HG03565 (cell line): ENCODE data around the gene GPC1.
A peak's percentile ranks its signal among the peaks of the same experiment; 100 is the strongest.

ENCODE experiments used
- ATAC-seq: cut with Tn5 transposase; IDR thresholded peaks from one replicate; pipeline ENCODE4 v1.9.1; 2021; ENCODE audit warnings: mild to moderate bottlenecking, moderate library complexity; ENCODE audit not compliant: unreplicated experiment

GPC1 gene

DNA sequence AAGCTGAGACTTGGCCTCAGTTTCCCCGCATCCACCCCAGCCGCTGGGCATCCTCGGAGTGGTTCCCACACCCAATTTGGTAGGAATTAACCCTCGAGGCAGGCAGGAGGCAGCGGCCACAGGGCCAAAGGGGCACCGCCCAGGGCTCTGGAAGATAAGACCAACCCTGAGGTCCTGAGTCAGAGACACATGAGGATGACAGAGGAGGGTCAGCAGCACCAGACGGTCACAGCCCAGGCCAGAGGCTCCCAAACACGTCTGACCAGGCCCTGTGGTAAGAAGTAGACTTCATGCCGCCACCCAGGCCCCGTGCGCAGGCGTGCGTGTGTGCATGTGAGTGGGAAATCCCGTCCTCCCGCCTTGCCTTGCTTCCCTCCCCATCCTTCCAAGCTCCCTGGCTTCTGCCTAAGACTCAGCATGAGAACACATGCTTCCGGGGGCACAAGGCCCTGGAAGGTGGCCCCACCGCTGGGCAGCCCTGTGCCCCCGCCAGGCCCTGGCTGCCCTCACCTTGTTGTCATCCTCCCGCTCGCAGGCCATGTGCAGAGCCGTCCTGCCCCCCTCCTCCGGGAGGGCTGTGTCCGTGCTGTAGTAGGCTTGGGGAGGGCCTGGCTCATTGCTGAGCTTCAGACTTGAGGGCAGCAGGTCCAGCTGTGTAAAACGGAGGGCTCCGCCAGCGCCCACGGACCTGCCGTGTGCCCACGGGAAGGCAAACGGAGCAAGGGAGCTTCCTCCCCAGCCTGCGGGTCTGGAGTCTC lies 76.1 kb downstream of the GPC1 start:
- ATAC-seq, result no peak

DNA sequence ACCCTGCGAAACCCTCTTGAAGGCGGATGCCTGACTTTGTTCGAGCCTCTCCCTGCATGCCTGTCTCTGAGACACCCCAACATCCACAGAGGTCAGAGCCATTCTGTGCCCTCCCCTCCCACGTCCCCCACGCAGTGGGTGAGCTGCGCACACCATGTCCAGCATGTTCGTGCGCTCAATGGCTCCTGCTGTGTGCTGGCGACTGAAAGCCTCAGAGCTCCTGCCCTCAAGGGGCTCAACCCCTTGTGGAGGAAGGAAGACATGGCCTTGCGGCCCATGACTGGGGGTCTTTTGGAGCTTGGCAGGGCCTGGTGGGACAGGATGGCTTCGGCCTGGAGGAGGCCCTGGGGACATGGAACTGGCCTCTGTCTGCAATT lies 76.6 kb downstream of the GPC1 start:
- no peak for ATAC-seq

DNA sequence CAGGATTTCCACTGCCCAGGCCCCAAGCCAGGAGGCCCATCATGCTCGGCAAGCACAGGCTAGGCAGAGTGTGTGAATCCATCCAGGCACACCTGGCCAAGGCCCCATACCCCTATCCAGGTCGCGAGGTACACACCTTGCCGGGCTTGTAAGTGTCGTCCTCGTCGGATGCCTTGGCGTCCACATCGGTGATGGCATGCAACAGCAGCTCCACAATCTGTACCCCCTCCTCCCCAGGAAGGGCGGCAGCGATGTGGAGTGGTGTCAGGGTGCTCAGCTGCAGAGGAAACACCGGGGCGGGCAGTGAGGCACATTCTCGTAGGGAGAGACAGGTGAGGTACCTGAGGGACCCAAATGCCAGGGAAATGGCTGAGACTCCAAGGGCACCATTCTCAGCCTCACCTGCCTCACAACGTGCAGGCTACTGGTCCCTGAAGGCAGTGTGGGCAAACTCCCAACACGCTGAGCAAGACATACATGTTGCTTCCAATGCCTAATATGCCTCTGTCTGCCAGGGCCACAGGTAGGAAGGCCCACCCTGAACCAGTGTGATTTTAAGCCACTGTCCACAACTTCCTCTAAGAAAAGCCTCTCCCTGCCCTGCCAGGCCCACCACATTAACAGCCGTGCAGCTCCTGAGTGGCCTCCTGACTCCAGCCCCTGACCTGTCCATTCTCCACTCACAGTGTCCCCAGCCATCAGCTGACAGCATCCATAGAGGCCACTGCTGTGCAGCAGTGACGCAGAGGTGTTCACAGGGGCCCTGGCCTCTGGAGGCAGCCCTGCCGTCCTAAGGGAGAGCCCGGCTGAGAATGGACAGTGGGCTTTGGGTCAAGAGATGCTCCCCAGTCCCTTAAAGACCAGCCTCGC lies 77.4 kb downstream of the GPC1 start:
- no peak for ATAC-seq

DNA sequence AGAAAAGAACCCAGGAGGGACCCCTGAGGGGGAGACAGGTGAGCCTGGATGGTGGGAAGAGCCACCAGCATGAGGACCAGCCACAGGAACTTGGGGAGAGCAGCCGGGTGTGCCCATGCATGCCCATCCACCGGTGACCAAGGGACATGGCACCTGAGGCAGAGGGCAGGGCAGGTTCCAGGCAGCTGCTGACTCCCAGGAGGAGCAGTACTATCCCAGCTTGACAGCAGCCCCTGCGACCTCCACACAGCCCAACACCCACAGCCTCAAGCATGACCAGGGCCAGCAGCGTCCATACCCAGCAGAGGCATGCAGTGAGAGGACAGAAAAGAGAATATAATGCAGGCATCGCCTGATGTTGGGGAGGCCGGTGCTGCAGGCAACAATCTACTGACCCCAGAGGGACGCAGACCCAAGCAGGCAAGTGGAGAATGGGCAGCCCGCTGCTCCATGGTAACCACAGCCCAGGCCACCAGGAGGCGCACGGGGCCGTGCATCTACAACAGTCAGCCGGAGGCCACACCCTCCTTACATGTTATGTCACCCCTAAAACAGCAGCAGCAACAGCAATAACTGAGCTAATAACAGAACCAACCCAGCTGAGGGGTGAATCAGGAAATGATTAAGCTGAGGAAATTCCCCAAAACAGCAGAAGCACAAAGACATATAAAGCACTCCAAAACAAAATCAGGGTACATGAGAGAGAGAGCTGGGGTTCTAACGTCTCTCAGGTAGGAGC lies 78.3 kb downstream of the GPC1 start:
- peak; percentile 93 for ATAC-seq

DNA sequence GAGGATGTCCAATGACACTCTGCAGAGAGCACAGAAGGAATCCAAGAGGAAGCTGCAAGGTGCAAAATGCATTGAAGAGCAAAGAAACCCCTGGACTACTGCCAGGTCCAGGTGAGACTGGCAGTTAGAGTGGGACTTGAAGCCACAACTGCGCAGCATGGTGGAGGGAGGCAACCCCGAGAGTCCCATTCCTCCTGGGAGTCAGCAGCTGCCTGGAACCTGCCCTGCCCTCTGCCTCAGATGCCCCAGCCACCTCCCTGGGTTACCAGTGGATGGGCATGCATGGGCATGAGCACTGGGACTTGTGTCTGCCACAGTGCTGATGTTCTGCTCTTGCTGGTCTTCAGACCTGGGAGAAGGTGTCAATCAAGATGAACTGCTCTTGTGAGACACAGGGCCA lies 79.2 kb downstream of the GPC1 start:
- ATAC-seq, result no peak

DNA sequence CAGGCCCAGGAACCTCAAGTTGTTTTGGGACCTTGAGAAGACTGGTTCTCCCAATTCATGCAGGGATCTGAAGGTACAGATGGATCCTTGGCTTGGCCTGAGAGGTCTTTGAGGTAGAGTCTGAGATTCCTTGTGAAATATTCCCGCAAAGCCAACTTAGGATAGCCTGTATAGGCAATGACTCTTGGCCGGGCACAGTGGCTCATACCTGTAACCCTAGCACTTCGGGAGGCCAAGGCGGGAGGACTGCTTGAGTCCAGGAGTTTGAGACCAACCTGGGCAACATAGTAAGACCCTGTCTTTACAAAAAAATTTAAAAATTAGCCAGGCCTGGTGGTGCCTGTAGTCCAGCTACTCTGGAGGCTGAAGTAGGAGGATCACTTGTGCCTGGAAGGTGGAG lies 81.9 kb downstream of the GPC1 start:
- ATAC-seq, result no peak
